Astrocyte of the hippocampus (primary cell): Measurements from ENCODE around the gene TEX29.

Experiments
- DNase-seq: peaks from one replicate; pipeline ENCODE4 v3.0.0; 2011; ENCODE audit warnings: low read depth, low spot score

The TEX29 gene

GRCh38 chr13:111339366-111340143, 19.1 kb downstream of the TEX29 start:
- DNase-seq = no peak

- DNase-seq = no peak
Observed at GRCh38 chr13:111341886-111342285, 21.4 kb downstream of the TEX29 start.

GRCh38 chr13:111342721-111343120, 22.3 kb downstream of the TEX29 start:
- no peak for DNase-seq

- DNase-seq = no peak
Observed at GRCh38 chr13:111343186-111343805, 22.9 kb downstream of the TEX29 start.

- DNase-seq = peak; percentile 38
Observed at GRCh38 chr13:111344471-111345191, 24.2 kb downstream of the TEX29 start.

GRCh38 chr13:111345682-111346081, 25.2 kb downstream of the TEX29 start:
- no peak for DNase-seq

- DNase-seq = no peak
Observed at GRCh38 chr13:111346101-111346680, 25.7 kb downstream of the TEX29 start.

GRCh38 chr13:111347438-111347837, 27.0 kb downstream of the TEX29 start:
- DNase-seq = no peak

- DNase-seq = no peak
Observed at GRCh38 chr13:111353508-111353907, 33.1 kb downstream of the TEX29 start.

- no peak for DNase-seq
Observed at GRCh38 chr13:111354789-111355188, 34.3 kb downstream of the TEX29 start.

GRCh38 chr13:111356795-111357194, 36.4 kb downstream of the TEX29 start:
- DNase-seq = no peak

GRCh38 chr13:111359237-111359915, 38.9 kb downstream of the TEX29 start:
- DNase-seq = peak; percentile 51

GRCh38 chr13:111359930-111360329, 39.5 kb downstream of the TEX29 start:
- DNase-seq = no peak

GRCh38 chr13:111360452-111360851, 40.0 kb downstream of the TEX29 start:
- DNase-seq = no peak

GRCh38 chr13:111361046-111361872, 40.8 kb downstream of the TEX29 start:
- no peak for DNase-seq

GRCh38 chr13:111361873-111362648, 41.6 kb downstream of the TEX29 start:
- no peak for DNase-seq

- no peak for DNase-seq
Observed at GRCh38 chr13:111363121-111363520, 42.7 kb downstream of the TEX29 start.

GRCh38 chr13:111363591-111363990, 43.1 kb downstream of the TEX29 start:
- DNase-seq = no peak

- no peak for DNase-seq
Observed at GRCh38 chr13:111365149-111366005, 44.9 kb downstream of the TEX29 start.
